ENCODE results near the gene CD200R1. TPM values are rescaled to one million over a fixed set of nuclear protein-coding genes. Genes with fewer than 3 reads are reported as not detected.

The CD200R1 gene
- total and polyA plus RNA-seq, 2 of the 4 experiments (the other 2 are of a cell fraction) = under 0.01 to 0.05 TPM

GRCh38 chr3:112889357-112889756 lies 85.5 kb downstream of the CD200R1 start:
- DNase-seq (no peak), ATAC-seq (ENCODE audit: low read depth) (no peak)
- WGBS, 2 experiments (ENCODE audit: extremely low coverage in 2 of 2, insufficient read length in 1 of 2) = no CpG with 5 or more reads among the region's 3 CpGs
- no peak overlapping the region for H2BK5ac ChIP-seq (ENCODE audit: low read depth, low read length, poor library complexity, severe bottlenecking)
- no peak overlapping the region for H2BK20ac ChIP-seq (ENCODE audit: low read depth, low read length)
- H3K4me2 ChIP-seq (ENCODE audit: low read depth, low read length) = no peak overlapping the region
- intact Hi-C loops (cut with micrococcal nuclease) = no loop called here
- BruUV-seq (replicated peaks) = no TSS peak
- no peak overlapping the region for H2AFZ ChIP-seq (replicated peaks; ENCODE audit: low read length, poor library complexity)
- CTCF ChIA-PET = no interaction called here
- POLR2A ChIA-PET (ENCODE audit: unreplicated experiment) = no interaction called here
- TF ChIP-seq FOS (IDR thresholded peaks at IDR 0.05; ENCODE audit: low read depth, low read length) (no peak), RFX5 (IDR thresholded peaks at IDR 0.05; ENCODE audit: low read depth, low read length) (no peak), CTCF (conservative IDR thresholded peaks at IDR 0.05; ENCODE audit: low read depth, low read length) (no peak), USF2 (IDR thresholded peaks at IDR 0.05; ENCODE audit: low read depth, low read length) (no peak), SMC3 (IDR thresholded peaks at IDR 0.05; ENCODE audit: low read depth, low read length) (no peak), CEBPB (IDR thresholded peaks at IDR 0.05; ENCODE audit: low read depth, low read length) (no peak), RAD21 (IDR thresholded peaks at IDR 0.05; ENCODE audit: low read length) (no peak), POLR2A (IDR thresholded peaks at IDR 0.05; ENCODE audit: low read depth, low read length) (no peak), BHLHE40 (IDR thresholded peaks at IDR 0.05; ENCODE audit: low read depth, low read length) (no peak), MAZ (IDR thresholded peaks at IDR 0.05; ENCODE audit: borderline replicate concordance, low read depth, low read length) (no peak), MXI1 (IDR thresholded peaks at IDR 0.05; ENCODE audit: borderline replicate concordance, low read depth, low read length) (no peak), ELK1 (IDR thresholded peaks at IDR 0.05; ENCODE audit: borderline replicate concordance, low read depth, low read length) (no peak), NFE2L2 (IDR thresholded peaks at IDR 0.05; ENCODE audit: low read depth, low read length) (no peak)
- H3K36me3 ChIP-seq (ENCODE audit: control insufficient read depth, insufficient read depth, low read length) = no peaks in the 10 kb centered on the region
- no peak overlapping the region for H2BK120ac ChIP-seq (ENCODE audit: low read depth, low read length)
- no peak overlapping the region for H3K14ac ChIP-seq (replicated peaks; ENCODE audit: low read depth, low read length)
- in situ Hi-C loops (cut with MboI; ENCODE audit: low sequenced_read_pairs) = no loop called here
- H2AK5ac ChIP-seq (ENCODE audit: low read depth, low read length) = no peak overlapping the region
- no peaks in the 10 kb centered on the region for H3K27me3 ChIP-seq (ENCODE audit: control insufficient read depth, insufficient read depth, low read length)
- H3K4ac ChIP-seq (ENCODE audit: low read depth, low read length) = no peak overlapping the region
- H3K79me1 ChIP-seq (ENCODE audit: low read depth in 1 of 2, low read length in 2 of 2) = no peaks in the 10 kb centered on the region
- no peak overlapping the region for H2BK15ac ChIP-seq (ENCODE audit: low read depth, low read length)
- no peaks in the 10 kb centered on the region for H3K9me1 ChIP-seq (ENCODE audit: insufficient read depth, low read length)
- H4K8ac ChIP-seq (ENCODE audit: low read depth in 2 of 2, low read length in 2 of 2) = no peak overlapping the region
- no peak overlapping the region for H3K23ac ChIP-seq (ENCODE audit: low read depth, low read length)
- H4K91ac ChIP-seq (ENCODE audit: insufficient read depth, low read depth, low read length) = no peak overlapping the region
- H4K5ac ChIP-seq (ENCODE audit: low read depth, low read length) = no peak overlapping the region
- no peaks in the 10 kb centered on the region for H3K4me1 ChIP-seq (ENCODE audit: control insufficient read depth, insufficient read depth, low read length)
- no peak overlapping the region for H3K9ac ChIP-seq (ENCODE audit: low read depth, low read length)
- no peaks in the 10 kb centered on the region for H4K20me1 ChIP-seq (ENCODE audit: insufficient read depth, low read length)
- H2AK9ac ChIP-seq (replicated peaks; ENCODE audit: low read depth, low read length, poor library complexity) = no peak overlapping the region
- no peak overlapping the region for H3K56ac ChIP-seq (ENCODE audit: extremely low read depth, insufficient read depth, low read length)
- no peak overlapping the region for H3K18ac ChIP-seq (ENCODE audit: low read depth, low read length)
- no peak overlapping the region for H3K27ac ChIP-seq (ENCODE audit: insufficient read depth, low read length)
- H3K4me3 ChIP-seq (ENCODE audit: insufficient read depth, low read depth, low read length) = no peak overlapping the region
- dilution Hi-C loops (cut with HindIII; ENCODE audit: low sequenced_read_pairs, unreplicated experiment) = no loop called here
- H3K9me3 ChIP-seq (ENCODE audit: control insufficient read depth, insufficient read depth, low read length) = no peaks in the 10 kb centered on the region
